ENCODE measurements around the gene MSI1.

The MSI1 gene

DNA sequence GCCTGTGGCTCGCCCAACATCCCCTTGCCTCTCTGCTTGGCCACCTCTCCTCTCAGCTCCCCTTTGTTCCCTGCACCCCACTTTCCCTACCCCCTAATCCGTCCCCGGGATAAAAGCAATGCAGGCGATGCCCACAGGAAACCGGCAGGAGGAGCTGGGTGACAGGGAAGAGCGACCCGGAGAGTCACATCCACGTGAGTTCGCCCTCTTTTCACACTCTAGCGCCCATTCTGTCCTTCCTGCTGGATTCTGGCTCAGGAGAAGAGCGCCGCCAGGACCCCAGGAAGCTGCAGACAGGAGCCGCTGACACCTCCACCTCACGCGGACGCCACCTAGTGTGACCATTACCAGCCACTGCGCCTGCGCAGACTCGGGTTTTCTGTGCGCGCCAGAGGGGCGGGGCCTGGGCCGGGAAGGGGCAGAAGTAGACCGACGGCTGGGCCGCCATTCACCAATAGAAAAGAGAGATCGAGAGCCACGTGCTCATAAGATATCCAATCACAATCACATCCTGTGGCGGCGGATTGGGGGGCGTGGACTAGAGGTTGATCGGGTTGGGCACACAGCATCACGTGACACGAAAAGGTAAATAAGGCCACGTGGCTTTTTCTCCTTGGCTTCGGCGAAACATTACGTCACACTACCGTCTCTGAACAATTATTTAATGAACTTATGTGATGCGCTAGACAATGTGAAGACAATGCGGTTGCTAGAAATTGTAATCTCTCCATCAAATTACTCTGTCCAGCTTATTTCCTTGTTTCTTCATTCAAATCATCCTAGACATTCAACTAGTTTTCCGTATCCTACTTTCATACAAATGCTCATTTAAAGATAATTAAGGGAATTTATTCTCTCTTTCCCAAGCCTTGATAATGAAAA is 51.5 kb downstream of the MSI1 start:
- peak; percentile 100 for DNase-seq

DNA sequence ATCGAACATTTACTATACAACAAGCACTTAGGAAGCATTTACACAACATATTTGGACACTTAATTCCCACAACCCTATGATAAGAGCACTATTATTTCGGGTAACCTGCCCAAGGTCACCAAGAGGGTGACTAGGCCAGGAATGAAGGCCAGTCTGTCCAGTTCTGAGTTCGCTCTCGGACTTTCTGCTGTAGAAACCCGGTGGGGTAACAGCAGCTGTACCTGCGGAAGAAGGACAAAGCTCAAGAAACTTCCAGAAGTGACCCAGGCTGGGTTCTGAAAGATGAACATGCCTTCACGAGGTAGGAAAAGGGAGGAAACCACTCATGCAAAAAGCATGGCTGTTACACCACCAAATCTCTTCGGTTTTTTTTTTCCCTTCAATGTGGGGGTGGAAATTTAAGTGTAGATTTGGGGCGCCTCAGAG is 52.2 kb downstream of the MSI1 start:
- DNase-seq: no peak

DNA sequence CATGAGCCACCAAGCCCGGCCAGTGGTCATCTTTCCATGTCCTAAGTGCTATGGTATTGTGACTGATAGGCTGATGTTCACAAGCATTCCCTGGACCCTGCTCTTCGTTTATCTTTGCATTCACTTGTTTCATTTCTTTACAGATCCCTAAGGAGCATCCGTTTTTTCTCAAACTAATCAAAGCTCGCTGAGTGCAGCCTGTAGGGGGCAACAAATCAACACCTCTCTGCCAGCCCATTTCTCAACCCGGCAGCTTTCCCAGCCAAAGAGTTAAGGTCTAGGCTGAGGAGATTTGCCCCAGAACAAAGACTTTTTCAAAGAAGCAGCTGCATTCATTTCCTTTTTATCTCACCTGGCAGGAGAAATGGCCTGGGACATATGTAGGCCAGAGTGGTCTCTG is 54.7 kb downstream of the MSI1 start:
- no peak for DNase-seq

DNA sequence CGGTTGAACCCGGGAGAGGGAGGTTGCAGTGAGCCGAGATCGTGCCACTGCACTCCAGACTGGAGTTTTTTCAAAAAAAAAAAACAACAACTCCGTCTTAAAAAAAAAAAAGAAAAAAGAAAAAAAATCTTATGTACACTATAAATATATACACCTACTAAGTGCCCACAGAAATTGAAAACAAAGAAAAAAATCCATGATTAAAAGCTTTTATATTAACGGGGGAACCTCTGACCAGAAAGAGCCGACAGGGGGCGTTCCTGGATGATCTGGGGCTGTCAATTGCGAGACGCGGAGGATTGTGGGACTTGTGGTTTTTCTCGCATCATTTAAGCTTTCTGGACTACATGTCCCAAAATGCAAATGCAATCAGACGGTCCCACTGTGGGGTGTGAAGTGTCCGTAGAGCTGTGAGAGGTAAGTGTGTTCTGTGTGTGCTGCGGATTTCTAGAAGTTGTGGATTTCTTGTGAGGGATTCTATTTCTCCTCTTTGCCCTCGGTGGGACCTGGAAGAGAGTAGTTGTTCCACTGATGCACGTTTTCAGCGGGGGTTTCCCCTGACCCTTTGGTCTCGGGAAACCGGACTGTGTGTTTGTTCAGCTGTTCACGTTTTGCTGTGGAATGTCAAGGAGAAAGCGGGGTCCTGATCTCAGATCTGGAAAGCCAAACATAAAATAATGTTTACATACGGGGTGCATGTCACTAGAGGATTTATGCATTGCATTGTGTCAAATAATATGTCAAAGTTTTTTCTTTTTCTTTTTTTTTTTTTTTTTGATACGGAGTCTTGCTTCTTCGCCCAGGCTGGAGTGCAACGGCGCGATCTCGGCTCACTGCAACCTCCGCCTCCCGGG is 66.8 kb downstream of the MSI1 start, which contains the start of gene SIRT4:
Gene SIRT4 (plus strand): TSS at position 360 of the 854 bp plus-strand sequence. CDS start 1,241 bp downstream, outside the sequence.
- DNase-seq: peak; percentile 87

DNA sequence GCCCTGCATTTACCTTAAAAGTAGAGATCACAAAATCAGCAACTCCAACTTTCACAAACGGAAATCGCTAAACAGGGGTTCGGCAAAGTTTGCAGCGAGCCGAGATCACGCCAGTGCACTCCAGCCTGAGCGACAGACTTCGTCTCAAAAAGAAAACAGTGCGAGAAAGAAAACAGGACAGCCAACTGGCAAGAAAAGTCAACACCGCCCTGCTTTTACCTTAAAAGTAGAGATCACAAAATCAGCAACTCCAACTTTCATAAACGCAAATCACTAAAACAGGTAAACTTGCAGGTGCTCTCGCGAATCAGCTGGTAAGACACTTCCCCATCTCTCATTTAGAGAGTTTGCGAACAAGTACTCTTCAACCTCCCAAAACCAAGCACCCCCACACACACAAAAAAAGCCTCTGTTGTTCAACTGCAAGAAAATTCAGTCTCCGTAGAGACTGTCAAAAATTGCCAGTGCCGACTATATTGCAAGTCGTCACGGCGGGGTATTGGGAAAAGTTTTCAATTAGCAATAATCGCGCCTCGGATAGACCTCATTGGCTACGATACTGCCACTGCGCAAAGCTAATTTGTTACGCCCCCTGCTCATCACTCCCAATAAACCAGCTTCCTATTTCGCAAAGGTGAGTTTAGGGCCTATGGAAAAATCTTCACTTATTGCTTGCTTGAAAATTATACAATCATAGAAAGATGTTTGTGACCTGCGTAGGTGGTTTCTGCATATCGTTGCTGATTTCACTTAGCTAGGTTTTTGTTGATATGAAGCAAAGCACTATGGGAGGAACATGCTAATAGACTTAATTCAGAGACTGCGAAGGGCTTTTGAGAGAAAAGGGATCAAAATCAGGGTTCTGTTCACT is 76.1 kb downstream of the MSI1 start, which contains the start of gene RNU4-1:
Gene RNU4-1 (minus strand): TSS at position 577 of the 871 bp plus-strand sequence.
- peak; percentile 86 for DNase-seq

DNA sequence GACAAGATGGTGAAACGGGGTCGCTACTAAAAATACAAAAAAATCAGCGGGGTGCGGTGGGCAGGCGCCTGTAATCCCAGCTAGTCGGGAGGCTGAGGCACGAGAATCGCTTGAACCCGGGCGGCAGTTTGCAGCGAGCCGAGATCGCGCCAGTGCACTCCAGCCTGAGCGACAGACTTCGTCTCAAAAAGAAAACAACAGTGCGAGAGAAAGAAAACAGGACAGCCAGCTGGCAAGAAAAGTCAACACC is 76.6 kb downstream of the MSI1 start:
- no peak for DNase-seq

Data from activated CD8-positive, alpha-beta memory T cell treated with anti-CD3 and anti-CD28 coated beads, Interleukin-2, amount 50 U/mL, for 48 hours (primary cell).